H1 (cell line): ENCODE data around the gene PLEKHG3. TPM values are rescaled to one million over a fixed set of nuclear protein-coding genes. Genes with fewer than 3 reads are reported as not detected.

Experiments used
- CTCF ChIA-PET: fragments of 300-600 bp; sonication (Branson Sonifier 250); formaldehyde crosslinking; loops from one replicate; lab custom pipeline; 2021; ENCODE audit not compliant: partially characterized antibody; lab: Charles Lee
- POLR2A ChIA-PET: fragments of 300-600 bp; sonication (Branson Sonifier 250); formaldehyde crosslinking; loops from one replicate; lab custom pipeline; 2021; ENCODE audit warnings: inconsistent platforms; ENCODE audit not compliant: partially characterized antibody; lab: Charles Lee
- DNase-seq, 2 experiments: peaks; one replicate each; pipeline versions ENCODE4 v3.0.0 to v3.0.0-alpha.2; 2010 to 2022; ENCODE audit warnings: low spot score in 2 of 2, low read depth in 1 of 2, mixed read lengths in 1 of 2
- FAIRE-seq: peaks from 2 replicates; lab custom pipeline; 2011; peaks lifted over from hg19 to GRCh38; lab: Jason Lieb, UNC
- H2AFZ ChIP-seq: 2 replicates; pipeline ENCODE4 v1.8.1; 2012; ENCODE audit warnings: low read length, inconsistent platforms
- H2AK5ac ChIP-seq: 2 replicates; pipeline ENCODE4 v1.6.1; 2013; ENCODE audit warnings: low read depth, low read length
- H2BK120ac ChIP-seq: replicated peaks from 2 replicates; pipeline ENCODE3; 2013; ENCODE audit warnings: low read depth, low read length, inconsistent platforms
- H2BK12ac ChIP-seq: 2 replicates; pipeline ENCODE4 v1.6.1; 2013; ENCODE audit warnings: low read depth, low read length
- H2BK15ac ChIP-seq: 2 replicates; pipeline ENCODE4 v1.6.1; 2013; ENCODE audit warnings: low read length
- H2BK20ac ChIP-seq: 2 replicates; pipeline ENCODE4 v1.6.1; 2013; ENCODE audit warnings: low read length
- H2BK5ac ChIP-seq: 2 replicates; pipeline ENCODE4 v1.6.1; 2013; ENCODE audit warnings: low read depth, low read length
- H3K14ac ChIP-seq: 2 replicates; pipeline ENCODE4 v1.6.1; 2013; ENCODE audit warnings: inconsistent platforms; ENCODE audit not compliant: insufficient read length
- H3K18ac ChIP-seq: 2 replicates; pipeline ENCODE4 v1.6.1; 2013; ENCODE audit warnings: low read length; ENCODE audit errors: extremely low read depth
- H3K23ac ChIP-seq: 2 replicates; pipeline ENCODE4 v1.6.1; 2013; ENCODE audit warnings: inconsistent platforms; ENCODE audit not compliant: insufficient read length
- H3K23me2 ChIP-seq: 2 replicates; pipeline ENCODE4 v1.6.1; 2013; ENCODE audit warnings: low read depth, low read length
- H3K27ac ChIP-seq: 2 replicates; pipeline ENCODE4 v1.6.1; 2011; ENCODE audit warnings: low read depth, low read length, inconsistent platforms
- H3K27me3 ChIP-seq, 4 experiments: replicated peaks in 1 of 4; 1 replicate in 1 of 4; 2 replicates in 3 of 4; pipeline versions ENCODE4 v1.6.1 to v1.8.1; 2011 to 2013; ENCODE audit warnings: low read length in 3 of 4, mild to moderate bottlenecking in 3 of 4, inconsistent platforms in 2 of 4, mixed read lengths in 2 of 4, moderate library complexity in 1 of 4; ENCODE audit not compliant: control insufficient read depth in 3 of 4, insufficient read depth in 3 of 4; ENCODE audit errors: extremely low read depth in 1 of 4
- H3K36me3 ChIP-seq, 4 experiments: 2 replicates each; pipeline versions ENCODE4 v1.6.1 to v1.8.1; 2011 to 2013; ENCODE audit warnings: mild to moderate bottlenecking in 4 of 4, low read length in 3 of 4, moderate library complexity in 2 of 4, control low read depth in 1 of 4, inconsistent platforms in 1 of 4; ENCODE audit not compliant: insufficient read depth in 4 of 4, control insufficient read depth in 2 of 4
- H3K4ac ChIP-seq: replicated peaks from 2 replicates; pipeline ENCODE3; 2013; ENCODE audit warnings: low read length, low read depth, mixed read lengths, inconsistent platforms; ENCODE audit not compliant: insufficient read length
- H3K4me1 ChIP-seq, 4 experiments: replicated peaks in 1 of 4; 1 replicate in 1 of 4; 2 replicates in 3 of 4; pipeline versions ENCODE4 v1.6.1 to v1.8.1; 2011 to 2013; ENCODE audit warnings: low read length in 3 of 4, inconsistent platforms in 2 of 4, mixed read lengths in 1 of 4; ENCODE audit not compliant: insufficient read depth in 4 of 4, control insufficient read depth in 3 of 4
- H3K4me2 ChIP-seq, 2 experiments: 2 replicates each; pipeline versions ENCODE4 v1.6.1 to v1.8.1; 2011 to 2013; ENCODE audit warnings: low read depth in 2 of 2, low read length in 2 of 2, control low read depth in 1 of 2, inconsistent platforms in 1 of 2, mild to moderate bottlenecking in 1 of 2; ENCODE audit not compliant: insufficient read depth in 1 of 2
- H3K4me3 ChIP-seq, 4 experiments: fragments of 200-600, 300-600 bp in 1 of 4; sonication (generic), shearing (Covaris generic), sonication (Bioruptor Twin) in 1 of 4; 2 replicates each; pipeline versions ENCODE4 v1.5.1 to v1.8.1; 2011 to 2016; ENCODE audit warnings: low read length in 4 of 4, low read depth in 3 of 4, control low read depth in 2 of 4, inconsistent platforms in 2 of 4, mild to moderate bottlenecking in 2 of 4, mixed read lengths in 1 of 4, moderate library complexity in 1 of 4; ENCODE audit not compliant: insufficient read depth in 2 of 4; ENCODE audit errors: extremely low read depth in 1 of 4
- H3K56ac ChIP-seq: replicated peaks from 2 replicates; pipeline ENCODE3; 2013; ENCODE audit warnings: low read depth, mild to moderate bottlenecking, mixed read lengths, low read length, inconsistent platforms; ENCODE audit not compliant: insufficient read length
- H3K79me1 ChIP-seq: 2 replicates; pipeline ENCODE4 v1.6.1; 2013; ENCODE audit warnings: low read depth, low read length, control low read depth
- H3K79me2 ChIP-seq, 2 experiments: 2 replicates each; pipeline versions ENCODE4 v1.6.1 to v1.8.1; 2012 to 2013; ENCODE audit warnings: low read length in 2 of 2, mild to moderate bottlenecking in 2 of 2, inconsistent platforms in 1 of 2; ENCODE audit not compliant: insufficient read depth in 2 of 2, control insufficient read depth in 1 of 2
- H3K9ac ChIP-seq, 4 experiments: replicated peaks in 1 of 4; 1 replicate in 1 of 4; 2 replicates in 3 of 4; pipeline versions ENCODE4 v1.6.1 to v1.8.1; 2011 to 2013; ENCODE audit warnings: low read depth in 3 of 4, low read length in 3 of 4, control low read depth in 2 of 4, mild to moderate bottlenecking in 2 of 4, moderate library complexity in 2 of 4, inconsistent platforms in 1 of 4; ENCODE audit errors: extremely low read depth in 1 of 4
- H3K9me3 ChIP-seq, 2 experiments: 2 replicates each; pipeline versions ENCODE4 v1.6.1 to v1.8.1; 2012 to 2013; ENCODE audit warnings: mild to moderate bottlenecking in 2 of 2, moderate library complexity in 2 of 2, control low read depth in 1 of 2, inconsistent platforms in 1 of 2, low read depth in 1 of 2, low read length in 1 of 2, mixed read lengths in 1 of 2; ENCODE audit not compliant: insufficient read depth in 2 of 2
- H4K20me1 ChIP-seq, 2 experiments: replicated peaks in 1 of 2; 2 replicates each; pipeline versions ENCODE3 to v1.8.1; 2011 to 2013; ENCODE audit warnings: inconsistent platforms in 2 of 2, low read length in 2 of 2, mild to moderate bottlenecking in 1 of 2; ENCODE audit not compliant: insufficient read depth in 2 of 2, control insufficient read depth in 1 of 2
- H4K5ac ChIP-seq: 2 replicates; pipeline ENCODE4 v1.6.1; 2013; ENCODE audit warnings: low read length, low read depth, mixed read lengths, inconsistent platforms; ENCODE audit not compliant: insufficient read length
- H4K8ac ChIP-seq: 2 replicates; pipeline ENCODE4 v1.8.0; 2013; ENCODE audit warnings: mild to moderate bottlenecking, moderate library complexity, low read length, inconsistent platforms; ENCODE audit not compliant: insufficient read depth; ENCODE audit errors: extremely low read depth
- H4K91ac ChIP-seq: replicated peaks from 2 replicates; pipeline ENCODE3; 2013; ENCODE audit warnings: low read length, mixed read lengths, inconsistent platforms; ENCODE audit not compliant: insufficient read length
- CEBPB ChIP-seq: IDR thresholded peaks from 2 replicates; pipeline ENCODE4 v1.6.1; 2012; ENCODE audit warnings: low read depth, low read length
- GABPA ChIP-seq: IDR thresholded peaks from 2 replicates; pipeline ENCODE4 v1.6.1; 2011; ENCODE audit warnings: mild to moderate bottlenecking, low read length, moderate library complexity, borderline replicate concordance; ENCODE audit not compliant: insufficient read depth
- NRF1 ChIP-seq: IDR thresholded peaks from 2 replicates; pipeline ENCODE4 v1.6.1; 2011; ENCODE audit warnings: mild to moderate bottlenecking, low read depth, low read length, improper control_type of control experiment
- RXRA ChIP-seq: IDR thresholded peaks from 2 replicates; pipeline ENCODE4 v1.6.1; 2011; ENCODE audit warnings: low read depth, mild to moderate bottlenecking, low read length, moderate library complexity; ENCODE audit not compliant: insufficient read depth
- SUZ12 ChIP-seq: fragments of 200-600 bp; sonication (generic); IDR thresholded peaks from 2 replicates; pipeline ENCODE4 v1.6.1; 2012; ENCODE audit warnings: mild to moderate bottlenecking, inconsistent platforms, low read length, moderate library complexity, mixed read lengths
- TAF7 ChIP-seq: optimal IDR thresholded peaks from 2 replicates; pipeline ENCODE3; 2011; ENCODE audit warnings: low read depth, mild to moderate bottlenecking, inconsistent platforms, low read length, moderate library complexity, borderline replicate concordance
- WGBS, 2 experiments: shearing (Covaris generic) in 1 of 2; methylation state at CpG; one replicate each; pipeline versions ENCODE4 v1.1.6 to v1.1.7; 2013 to 2015; ENCODE audit warnings: low lambda C conversion rate in 2 of 2, mixed read lengths in 2 of 2, inconsistent platforms in 1 of 2, low coverage in 1 of 2, missing lambda C conversion rate in 1 of 2; ENCODE audit not compliant: insufficient replicate concordance in 2 of 2, insufficient coverage in 1 of 2, insufficient read length in 1 of 2; ENCODE audit errors: extremely low coverage in 1 of 2, missing lambda C conversion rate in 1 of 2; 5-methylcytosine and 5-hydroxymethylcytosine counted together
- polyA plus RNA-seq, 7 experiments: library from polyadenylated mRNA; depleted of rRNA in 3 of 7; stranded (reverse) in 5 of 7; unstranded in 2 of 7; fragments of >200 nt in 5 of 7; fragments of 200-250 nt in 2 of 7; gene quantifications; 1 replicate in 5 of 7; 2 replicates in 1 of 7; 4 replicates in 1 of 7; pipeline versions ENCODE4 v1.2.1 to v1.2.3, GENCODE V29; 2011 to 2013; ENCODE audit warnings: missing spikeins in 2 of 7, mixed read lengths in 2 of 7
- total RNA-seq: library from RNA; stranded (reverse); fragmentation: NEBNext Ultra II Directional; extraction: Animal tissue kit (Norgen Biotek cat#: 25700); gene quantifications from 2 replicates; pipeline ENCODE4 v1.2.1, GENCODE V29; 2021
- TF ChIP-seq, protein P1 (sequence below): IDR thresholded peaks from 2 replicates; pipeline ENCODE4 v1.6.1; 2012; ENCODE audit warnings: low read length, inconsistent platforms
- TF ChIP-seq, protein P2 (sequence below): IDR thresholded peaks from 2 replicates; pipeline ENCODE4 v1.6.1; 2012; ENCODE audit warnings: inconsistent platforms
- TF ChIP-seq, protein P3 (sequence below): IDR thresholded peaks from 2 replicates; pipeline ENCODE4 v1.6.1; 2012; ENCODE audit warnings: inconsistent platforms
- TF ChIP-seq, protein P4 (sequence below): IDR thresholded peaks from 2 replicates; pipeline ENCODE4 v1.6.1; 2011; ENCODE audit warnings: low read length, improper control_type of control experiment

The PLEKHG3 gene
- total and polyA plus RNA-seq, 2 of the 8 experiments (the other 6 are each of a cell fraction or from before 2014, with no cell fraction given): 43.4 to 90.6 TPM

DNA sequence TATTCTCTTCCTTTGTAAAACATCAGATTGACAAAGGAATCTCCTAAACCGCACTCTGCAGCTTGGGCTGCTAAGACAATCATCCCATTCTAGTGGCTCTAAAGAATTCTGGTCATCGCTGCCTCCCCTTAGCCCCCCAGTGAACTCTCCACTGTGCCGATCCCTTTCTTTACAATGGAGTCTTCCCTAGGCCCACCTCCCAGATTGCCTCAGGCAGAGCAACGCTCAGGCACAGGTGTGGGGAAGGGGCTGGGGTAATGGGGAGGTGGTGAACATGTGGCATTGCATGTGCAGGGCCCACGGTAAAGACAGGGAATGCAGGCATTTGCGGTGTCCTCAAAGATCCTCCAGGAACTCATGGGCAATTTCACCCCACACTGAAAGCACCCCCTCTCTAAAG is 86.3 kb downstream of the PLEKHG3 start:
- WGBS, 2 experiments: 79% methylated on average over 6 of the region's 6 CpGs; no CpG with 5 or more reads in 1 of the 2 experiments
- no peak overlapping the region for H3K4ac ChIP-seq
- no peak overlapping the region for H2AFZ ChIP-seq
- no peaks in the 10 kb centered on the region for H3K27me3 ChIP-seq
- H2BK15ac ChIP-seq: no peak overlapping the region
- H3K18ac ChIP-seq: no peak overlapping the region
- H3K23me2 ChIP-seq: no peaks in the 10 kb centered on the region
- no peaks in the 10 kb centered on the region for H3K36me3 ChIP-seq
- H3K4me3 ChIP-seq: no peak overlapping the region
- no peak overlapping the region for H3K56ac ChIP-seq
- no peaks in the 10 kb centered on the region for H3K79me2 ChIP-seq
- H4K91ac ChIP-seq: no peak overlapping the region
- H3K4me1 ChIP-seq: peaks cover 0 to 10% (median 1%) of the 10 kb centered on the region in 4 experiments; a peak in 1 of 7 replicates
- no peak overlapping the region for H3K4me2 ChIP-seq
- no peaks in the 10 kb centered on the region; a peak in 1 of 4 replicates for H3K9me3 ChIP-seq
- no peak overlapping the region for H4K8ac ChIP-seq
- FAIRE-seq: peak; percentile 19
- H2BK20ac ChIP-seq: no peak overlapping the region
- H3K14ac ChIP-seq: no peak overlapping the region
- ChIA-PET POLR2A (no interaction called here), CTCF (interaction anchor here (0.9 to 7.2 kb wide), 11 partner anchors 10 to 115 kb away, joined by 3 to 49 read pairs (median 4); no protein-coding TSS in a partner anchor)
- H3K79me1 ChIP-seq: no peaks in the 10 kb centered on the region
- TF ChIP-seq RXRA (no peak), CEBPB (no peak), TAF7 (no peak), SUZ12 (no peak), GABPA (no peak), NRF1 (no peak)
- TF ChIP-seq, protein P1, sequence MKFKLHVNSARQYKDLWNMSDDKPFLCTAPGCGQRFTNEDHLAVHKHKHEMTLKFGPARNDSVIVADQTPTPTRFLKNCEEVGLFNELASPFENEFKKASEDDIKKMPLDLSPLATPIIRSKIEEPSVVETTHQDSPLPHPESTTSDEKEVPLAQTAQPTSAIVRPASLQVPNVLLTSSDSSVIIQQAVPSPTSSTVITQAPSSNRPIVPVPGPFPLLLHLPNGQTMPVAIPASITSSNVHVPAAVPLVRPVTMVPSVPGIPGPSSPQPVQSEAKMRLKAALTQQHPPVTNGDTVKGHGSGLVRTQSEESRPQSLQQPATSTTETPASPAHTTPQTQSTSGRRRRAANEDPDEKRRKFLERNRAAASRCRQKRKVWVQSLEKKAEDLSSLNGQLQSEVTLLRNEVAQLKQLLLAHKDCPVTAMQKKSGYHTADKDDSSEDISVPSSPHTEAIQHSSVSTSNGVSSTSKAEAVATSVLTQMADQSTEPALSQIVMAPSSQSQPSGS: no peak
- TF ChIP-seq, protein P2, sequence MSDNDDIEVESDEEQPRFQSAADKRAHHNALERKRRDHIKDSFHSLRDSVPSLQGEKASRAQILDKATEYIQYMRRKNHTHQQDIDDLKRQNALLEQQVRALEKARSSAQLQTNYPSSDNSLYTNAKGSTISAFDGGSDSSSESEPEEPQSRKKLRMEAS: peak; percentile 53; the same call in 1 of the 2 replicates
- TF ChIP-seq, protein P3, sequence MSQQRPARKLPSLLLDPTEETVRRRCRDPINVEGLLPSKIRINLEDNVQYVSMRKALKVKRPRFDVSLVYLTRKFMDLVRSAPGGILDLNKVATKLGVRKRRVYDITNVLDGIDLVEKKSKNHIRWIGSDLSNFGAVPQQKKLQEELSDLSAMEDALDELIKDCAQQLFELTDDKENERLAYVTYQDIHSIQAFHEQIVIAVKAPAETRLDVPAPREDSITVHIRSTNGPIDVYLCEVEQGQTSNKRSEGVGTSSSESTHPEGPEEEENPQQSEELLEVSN: 0 out of 2 replicates have a peak, but pooled peaks have one; percentile 16
- TF ChIP-seq, protein P4, sequence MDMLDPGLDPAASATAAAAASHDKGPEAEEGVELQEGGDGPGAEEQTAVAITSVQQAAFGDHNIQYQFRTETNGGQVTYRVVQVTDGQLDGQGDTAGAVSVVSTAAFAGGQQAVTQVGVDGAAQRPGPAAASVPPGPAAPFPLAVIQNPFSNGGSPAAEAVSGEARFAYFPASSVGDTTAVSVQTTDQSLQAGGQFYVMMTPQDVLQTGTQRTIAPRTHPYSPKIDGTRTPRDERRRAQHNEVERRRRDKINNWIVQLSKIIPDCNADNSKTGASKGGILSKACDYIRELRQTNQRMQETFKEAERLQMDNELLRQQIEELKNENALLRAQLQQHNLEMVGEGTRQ: no peak
- H4K5ac ChIP-seq: no peak overlapping the region
- no peak overlapping the region for H2BK12ac ChIP-seq
- no peak overlapping the region for H3K9ac ChIP-seq
- H2AK5ac ChIP-seq: no peak overlapping the region
- H3K23ac ChIP-seq: no peak overlapping the region
- H2BK5ac ChIP-seq: no peak overlapping the region
- no peak for DNase-seq
- H2BK120ac ChIP-seq: no peak overlapping the region
- H4K20me1 ChIP-seq: no peaks in the 10 kb centered on the region
- no peak overlapping the region for H3K27ac ChIP-seq
